Natural killer cell (primary cell): ENCODE measurements around the gene ATP6V0A1. TPM values are rescaled to one million over a fixed set of nuclear protein-coding genes. Genes with fewer than 3 reads are reported as not detected.
"Not testable (repeated sequence)": the region's sequence is repeated elsewhere in the genome, so short reads cannot be mapped to it uniquely, and the experiment has no call there.

Experiments
- ATAC-seq, 3 donors: fragments of 150-1000 bp in 2 of 3; fragments of 200-7000 bp in 1 of 3; cut with Tn5 transposase; 1 replicate in 1 of 3; 2 replicates in 2 of 3; pipeline ENCODE4 v1.10.0; 2021; ENCODE audit warnings: mild to moderate bottlenecking in 2 of 3, moderate library complexity in 2 of 3
- DNase-seq, 2 donors: peaks; one replicate each; pipeline versions ENCODE4 v3.0.0 to v3.0.0-alpha.2; 2013 to 2021; ENCODE audit warnings: mixed read lengths in 1 of 2
- H3K27ac ChIP-seq: one replicate; pipeline ENCODE4 v1.5.1; 2013; ENCODE audit warnings: mild to moderate bottlenecking, low read length
- H3K27me3 ChIP-seq: one replicate; pipeline ENCODE4 v1.6.1; 2013; ENCODE audit warnings: low read length; ENCODE audit not compliant: control insufficient read depth, insufficient read depth
- H3K36me3 ChIP-seq: one replicate; pipeline ENCODE4 v1.6.1; 2013; ENCODE audit warnings: low read length; ENCODE audit not compliant: control insufficient read depth, insufficient read depth
- H3K4me1 ChIP-seq: one replicate; pipeline ENCODE4 v1.6.1; 2013; ENCODE audit warnings: low read length; ENCODE audit not compliant: control insufficient read depth, insufficient read depth
- H3K4me3 ChIP-seq: one replicate; pipeline ENCODE4 v1.5.1; 2013; ENCODE audit warnings: low read length
- H3K9me3 ChIP-seq: one replicate; pipeline ENCODE4 v1.6.1; 2013; ENCODE audit warnings: low read length; ENCODE audit not compliant: control insufficient read depth, insufficient read depth
- H3K27ac Mint-ChIP-seq, 2 donors: one replicate each; pipeline ENCODE4 v1.8.0; 2022; ENCODE audit warnings: mild to moderate bottlenecking in 2 of 2, mixed read lengths in 2 of 2, moderate library complexity in 1 of 2
- H3K27me3 Mint-ChIP-seq, 2 donors: one replicate each; pipeline ENCODE4 v1.8.0; 2022; ENCODE audit warnings: low read depth in 2 of 2, mixed read lengths in 2 of 2
- H3K36me3 Mint-ChIP-seq: one replicate; pipeline ENCODE4 v1.8.0; 2022; ENCODE audit warnings: mixed read lengths
- H3K4me1 Mint-ChIP-seq, 2 donors: one replicate each; pipeline ENCODE4 v1.8.0; 2022; ENCODE audit warnings: mixed read lengths in 2 of 2
- H3K4me3 Mint-ChIP-seq: one replicate; pipeline ENCODE4 v1.8.0; 2022; ENCODE audit warnings: mild to moderate bottlenecking, moderate library complexity, mixed read lengths
- H3K9me3 Mint-ChIP-seq, 2 donors: one replicate each; pipeline ENCODE4 v1.8.0; 2022; ENCODE audit warnings: mixed read lengths in 2 of 2
- WGBS: methylation state at CpG from one replicate; pipeline ENCODE4 v1.1.7; 2013; ENCODE audit warnings: missing lambda C conversion rate; ENCODE audit not compliant: insufficient coverage; 5-methylcytosine and 5-hydroxymethylcytosine counted together
- intact Hi-C: fragments of 100-400 bp; cut with micrococcal nuclease; formaldehyde crosslinking; loops from one replicate; pipeline ENCODE4 v1.14.2; 2022
- total RNA-seq, 4 donors: library from RNA; stranded (reverse); fragments of 120-200 nt in 1 of 4; gene quantifications; one replicate each; pipeline versions ENCODE4 v1.2.3 to v1.2.4, GENCODE V29; 2013 to 2022
- TF ChIP-seq, protein P1 (sequence below): fragments of 200-600 bp; IDR thresholded peaks from one replicate; pipeline ENCODE4 v1.8.0; 2022; ENCODE audit warnings: antibody characterized with exemption

The ATP6V0A1 gene
- total RNA-seq, 3 donors from 2014 or later (not counting 1 experiment from before 2014, with no cell fraction given), result 4.8 to 33.5 (median 7.5) TPM

DNA sequence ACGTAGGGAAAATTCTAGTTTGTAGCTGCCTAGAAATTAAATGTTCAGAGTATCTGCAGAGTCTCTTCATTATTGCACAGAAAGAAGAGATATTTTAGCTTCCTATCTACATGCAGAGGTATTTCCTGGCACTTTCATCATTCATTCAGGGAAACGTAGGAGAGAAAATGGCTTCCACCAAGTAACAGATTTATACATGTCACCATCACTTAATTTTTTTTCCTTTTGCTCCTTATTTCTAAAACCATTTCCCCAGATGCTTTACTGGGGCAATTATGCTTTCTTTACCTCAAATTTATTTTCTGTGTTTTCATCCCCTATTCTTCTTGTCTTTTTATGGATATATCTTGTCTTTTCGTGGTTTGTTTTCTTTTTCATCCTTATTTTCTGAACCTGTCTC lies 18.5 kb downstream of the ATP6V0A1 start:
- Mint-ChIP-seq H3K27ac (no peak overlapping the region), H3K4me3 (no peak overlapping the region), H3K36me3 (no peaks in the 10 kb centered on the region), H3K27me3 (peaks cover 17 to 50% of the 10 kb centered on the region in 2 donors), H3K4me1 (no peaks in the 10 kb centered on the region), H3K9me3 (no peaks in the 10 kb centered on the region)
- ATAC-seq, result no peak
- intact Hi-C loops, result no loop called here
- no peaks in the 10 kb centered on the region for H3K9me3 ChIP-seq
- no peak for DNase-seq
- peaks cover 11% of the 10 kb centered on the region for H3K27me3 ChIP-seq
- H3K27ac ChIP-seq, result no peak overlapping the region
- TF ChIP-seq, protein P1, sequence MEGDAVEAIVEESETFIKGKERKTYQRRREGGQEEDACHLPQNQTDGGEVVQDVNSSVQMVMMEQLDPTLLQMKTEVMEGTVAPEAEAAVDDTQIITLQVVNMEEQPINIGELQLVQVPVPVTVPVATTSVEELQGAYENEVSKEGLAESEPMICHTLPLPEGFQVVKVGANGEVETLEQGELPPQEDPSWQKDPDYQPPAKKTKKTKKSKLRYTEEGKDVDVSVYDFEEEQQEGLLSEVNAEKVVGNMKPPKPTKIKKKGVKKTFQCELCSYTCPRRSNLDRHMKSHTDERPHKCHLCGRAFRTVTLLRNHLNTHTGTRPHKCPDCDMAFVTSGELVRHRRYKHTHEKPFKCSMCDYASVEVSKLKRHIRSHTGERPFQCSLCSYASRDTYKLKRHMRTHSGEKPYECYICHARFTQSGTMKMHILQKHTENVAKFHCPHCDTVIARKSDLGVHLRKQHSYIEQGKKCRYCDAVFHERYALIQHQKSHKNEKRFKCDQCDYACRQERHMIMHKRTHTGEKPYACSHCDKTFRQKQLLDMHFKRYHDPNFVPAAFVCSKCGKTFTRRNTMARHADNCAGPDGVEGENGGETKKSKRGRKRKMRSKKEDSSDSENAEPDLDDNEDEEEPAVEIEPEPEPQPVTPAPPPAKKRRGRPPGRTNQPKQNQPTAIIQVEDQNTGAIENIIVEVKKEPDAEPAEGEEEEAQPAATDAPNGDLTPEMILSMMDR, result no peak
- H3K4me1 ChIP-seq, result no peaks in the 10 kb centered on the region
- no peaks in the 10 kb centered on the region for H3K36me3 ChIP-seq
- no peak overlapping the region for H3K4me3 ChIP-seq
- WGBS, result 95% methylated on average over 2 of the region's 3 CpGs

DNA sequence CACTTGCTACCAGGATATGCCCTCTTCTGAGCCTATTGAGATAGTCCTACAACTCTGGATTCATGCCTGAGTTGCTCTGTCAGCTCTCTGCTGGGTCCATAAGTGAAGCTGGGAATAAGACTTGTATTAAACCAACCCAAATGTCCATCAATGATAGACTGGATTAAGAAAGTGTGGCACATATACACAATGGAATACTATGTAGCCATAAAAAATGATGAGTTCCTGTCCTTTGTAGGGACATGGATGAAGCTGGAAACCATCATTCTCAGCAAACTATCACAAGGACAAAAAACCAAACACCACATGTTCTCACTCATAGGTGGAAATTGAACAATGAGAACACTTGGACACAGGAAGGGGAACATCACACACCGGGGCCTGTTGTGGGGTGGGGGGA lies 19.1 kb downstream of the ATP6V0A1 start:
- H3K4me1 ChIP-seq, H3K9me3 ChIP-seq, H3K27ac ChIP-seq, ATAC-seq, H3K4me3 ChIP-seq, H3K4me3 Mint-ChIP-seq, H3K9me3 Mint-ChIP-seq, intact Hi-C loops, H3K36me3 Mint-ChIP-seq, DNase-seq, H3K27ac Mint-ChIP-seq, H3K36me3 ChIP-seq, H3K4me1 Mint-ChIP-seq: not testable (repeated sequence)
- no CpG with 5 or more reads among the region's 1 CpG for WGBS
- H3K27me3 ChIP-seq, result peaks cover 16% of the 10 kb centered on the region
- H3K27me3 Mint-ChIP-seq, result peaks cover 17 to 46% of the 10 kb centered on the region in 2 donors

DNA sequence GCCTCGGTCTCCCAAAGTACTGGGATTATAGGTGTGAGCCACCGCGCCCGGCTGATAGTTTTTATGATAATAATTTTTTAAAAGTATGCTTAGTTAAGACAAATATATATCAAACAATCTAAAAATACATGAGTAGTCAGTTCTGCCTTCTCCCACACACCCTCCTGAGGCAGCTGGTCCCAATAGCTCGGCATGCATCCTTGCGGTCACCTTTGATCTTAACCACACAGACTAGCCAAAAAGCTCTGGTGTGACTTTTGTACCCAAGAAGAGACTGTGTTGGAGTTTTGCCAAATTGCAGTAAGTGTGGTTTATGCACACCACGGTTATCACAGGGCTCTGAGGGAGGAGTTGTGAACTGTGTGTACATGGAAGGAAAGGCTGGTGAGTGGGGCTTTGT lies 25.6 kb downstream of the ATP6V0A1 start:
- intact Hi-C loops, result loop anchor here (1.0 to 10.0 kb wide), 3 partner anchors 27 to 50 kb away; no protein-coding TSS in a partner anchor
- Mint-ChIP-seq H3K4me1 (peaks cover 8 to 23% of the 10 kb centered on the region in 2 donors), H3K4me3 (peak overlapping the region; percentile 79)

DNA sequence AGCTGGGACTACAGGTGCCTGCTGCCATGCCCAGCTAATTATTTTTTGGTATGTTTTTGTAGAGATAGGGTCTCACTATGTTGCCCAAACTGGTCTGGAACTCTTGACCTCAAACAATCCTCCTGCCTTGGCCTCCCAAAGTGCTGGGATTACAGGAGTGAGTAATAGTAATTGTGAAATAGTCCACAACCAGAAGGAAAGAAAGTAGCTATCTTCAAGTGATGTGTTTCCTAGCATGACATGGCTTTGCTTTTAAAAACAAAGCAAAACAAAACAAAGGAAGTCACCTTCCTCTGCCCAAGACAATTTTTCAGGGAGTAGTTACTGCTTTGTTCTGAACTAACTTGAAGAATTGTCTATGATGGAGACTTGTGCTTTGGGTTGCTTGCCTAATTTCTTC lies 27.0 kb downstream of the ATP6V0A1 start:
- ATAC-seq (no peak), DNase-seq (no peak)
- Histone ChIP-seq H3K4me3 (no peak overlapping the region), H3K27ac (no peak overlapping the region), H3K36me3 (no peaks in the 10 kb centered on the region), H3K9me3 (no peaks in the 10 kb centered on the region), H3K4me1 (peaks cover 29% of the 10 kb centered on the region), H3K27me3 (peaks cover 33% of the 10 kb centered on the region)
- H3K27me3 Mint-ChIP-seq, result peaks cover 23 to 30% of the 10 kb centered on the region in 2 donors
- no peaks in the 10 kb centered on the region for H3K9me3 Mint-ChIP-seq
- TF ChIP-seq, protein P1, result no peak
- no peaks in the 10 kb centered on the region for H3K36me3 Mint-ChIP-seq
- no peak overlapping the region for H3K27ac Mint-ChIP-seq
- intact Hi-C loops, result loop anchor here (2.0 to 10.0 kb wide), 2 partner anchors 45 to 51 kb away; no protein-coding TSS in a partner anchor
- H3K4me1 Mint-ChIP-seq, result peaks cover 8 to 23% of the 10 kb centered on the region in 2 donors
- H3K4me3 Mint-ChIP-seq, result no peak overlapping the region

More for the DNA sequence above, 25.6 kb downstream of the ATP6V0A1 start:
- H3K27me3 Mint-ChIP-seq, result peaks cover 22 to 33% of the 10 kb centered on the region in 2 donors
- Histone ChIP-seq H3K27ac (no peak overlapping the region), H3K36me3 (no peaks in the 10 kb centered on the region), H3K27me3 (peaks cover 33% of the 10 kb centered on the region), H3K4me1 (peaks cover 29% of the 10 kb centered on the region), H3K9me3 (no peaks in the 10 kb centered on the region), H3K4me3 (no peak overlapping the region)
- H3K27ac Mint-ChIP-seq, result peak overlapping the region; percentile 55 to 67
- TF ChIP-seq, protein P1, result no peak
- H3K9me3 Mint-ChIP-seq, result no peaks in the 10 kb centered on the region
- DNase-seq, result peak; percentile 56 to 94
- H3K36me3 Mint-ChIP-seq, result no peaks in the 10 kb centered on the region
- 15% methylated on average over 4 of the region's 7 CpGs for WGBS
- ATAC-seq, result peak; percentile 95 to 97 (median 95)
